Nephron progenitor cell (in vitro differentiated cells): ENCODE data around the gene ALKBH2.

ENCODE experiments used
- DNase-seq: peaks from one replicate; pipeline ENCODE4 v3.0.0; 2021
- H3K27ac Mint-ChIP-seq: 2 replicates; pipeline ENCODE4 v1.8.0; 2021; ENCODE audit warnings: mild to moderate bottlenecking, moderate library complexity, mixed read lengths
- H3K27me3 Mint-ChIP-seq: 2 replicates; pipeline ENCODE4 v1.8.0; 2021; ENCODE audit warnings: mild to moderate bottlenecking, low read depth, mixed read lengths; ENCODE audit not compliant: poor library complexity
- H3K36me3 Mint-ChIP-seq: 2 replicates; pipeline ENCODE4 v1.8.0; 2021; ENCODE audit warnings: low read depth, mixed read lengths
- H3K4me1 Mint-ChIP-seq: 2 replicates; pipeline ENCODE4 v1.8.0; 2021; ENCODE audit warnings: mixed read lengths
- H3K4me3 Mint-ChIP-seq: 2 replicates; pipeline ENCODE4 v1.8.0; 2021; ENCODE audit warnings: mild to moderate bottlenecking, moderate library complexity, mixed read lengths
- H3K9me3 Mint-ChIP-seq: 2 replicates; pipeline ENCODE4 v1.8.0; 2021; ENCODE audit warnings: mild to moderate bottlenecking, moderate library complexity, mixed read lengths
- CTCF ChIP-seq: fragments of 200-600 bp; sonication (generic); IDR thresholded peaks from 2 replicates; pipeline ENCODE4 v1.5.0; 2021; ENCODE audit warnings: antibody characterized with exemption

The ALKBH2 gene

DNA sequence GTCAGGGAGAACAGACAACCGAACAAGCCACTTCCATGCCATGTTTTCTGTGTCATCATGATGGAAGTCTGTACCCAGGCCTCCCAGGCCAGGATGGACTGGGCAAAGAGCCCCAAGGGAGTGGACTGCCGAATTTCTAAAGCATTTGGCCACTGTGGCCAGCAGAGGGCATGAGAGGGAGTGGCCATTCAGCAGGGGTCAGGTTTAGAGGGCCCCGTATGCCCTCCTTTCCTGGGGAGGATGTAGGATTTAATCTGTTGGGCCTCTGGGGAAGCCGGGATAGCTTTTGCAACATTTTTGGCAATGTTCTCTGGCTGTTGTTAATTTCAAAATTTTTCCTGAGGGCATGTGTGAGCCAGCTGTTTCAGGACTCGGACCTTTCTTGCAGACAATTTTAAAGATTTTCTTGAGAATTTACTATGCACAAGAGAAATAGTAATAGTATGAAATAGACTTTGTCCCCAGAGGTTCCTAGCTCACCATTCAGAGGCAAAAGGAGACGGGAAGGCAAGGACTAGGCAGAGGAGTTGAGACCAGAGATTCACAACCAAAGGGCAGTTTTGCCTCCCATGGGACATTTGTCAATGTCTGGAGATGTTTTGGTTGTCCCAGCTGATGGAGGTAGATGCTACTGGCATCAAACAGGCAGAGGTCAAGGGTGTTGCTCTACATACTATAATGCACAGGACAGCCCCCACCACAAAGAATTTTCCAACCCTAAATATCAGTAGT, 41.1 kb upstream of the ALKBH2 start:
- peak; percentile 47 for TF ChIP-seq CTCF
- H3K36me3 Mint-ChIP-seq: peaks cover 10% of the 10 kb centered on the region

DNA sequence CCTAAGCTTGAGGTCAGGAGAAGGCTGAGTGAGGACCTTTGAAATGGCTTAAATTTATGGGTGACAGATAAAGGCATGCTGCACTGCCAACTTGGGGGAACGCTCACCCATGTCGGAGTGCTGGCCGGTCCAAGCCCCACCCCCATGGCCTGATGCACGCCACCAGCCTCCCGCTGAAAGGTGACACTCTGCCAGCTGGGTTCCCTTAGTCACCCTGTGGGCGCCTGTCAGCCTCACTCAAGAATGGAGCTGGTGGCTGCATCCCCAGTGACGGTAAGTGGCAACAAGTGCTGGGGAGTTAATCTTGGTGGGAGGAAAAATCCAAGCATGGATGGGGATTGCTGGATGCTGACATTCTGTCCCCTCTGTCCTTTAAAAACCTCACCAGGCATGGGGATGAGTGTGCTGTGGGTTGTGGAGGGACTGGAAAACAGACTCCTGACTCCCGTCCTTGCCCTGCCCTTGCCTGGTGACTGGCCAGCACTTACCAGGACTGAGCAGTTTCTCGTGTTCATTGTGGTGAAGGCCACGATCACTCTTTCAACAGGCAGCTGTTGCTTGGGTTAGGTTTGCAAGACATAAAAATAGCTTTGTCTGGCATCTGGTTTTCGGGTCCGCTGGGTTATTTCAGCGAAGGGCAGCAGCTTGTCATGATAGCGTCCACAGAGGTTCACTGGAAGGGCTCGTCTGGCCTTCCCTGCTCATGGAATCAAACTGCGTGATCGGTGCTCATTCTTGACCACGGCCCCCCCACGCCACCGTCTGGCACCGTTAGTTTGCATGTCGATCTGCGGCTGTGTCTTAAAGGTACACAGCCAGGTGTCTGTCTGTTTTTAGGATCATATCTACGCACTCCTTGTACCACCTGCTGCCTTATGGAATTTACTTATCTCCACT, 38.1 kb upstream of the ALKBH2 start:
- Mint-ChIP-seq H3K36me3 (peaks cover 4% of the 10 kb centered on the region), H3K4me1 (peaks cover 34% of the 10 kb centered on the region), H3K27ac (peak overlapping the region; percentile 1), H3K4me3 (no peak overlapping the region), H3K9me3 (peaks cover 24% of the 10 kb centered on the region), H3K27me3 (peaks cover 19% of the 10 kb centered on the region)
- no peak for TF ChIP-seq CTCF
- DNase-seq: peak; percentile 62

More for the DNA sequence above, 41.1 kb upstream of the ALKBH2 start:
- Mint-ChIP-seq H3K27ac (no peak overlapping the region), H3K4me3 (no peak overlapping the region), H3K27me3 (peaks cover 27% of the 10 kb centered on the region), H3K4me1 (peaks cover 34% of the 10 kb centered on the region), H3K9me3 (peaks cover 32% of the 10 kb centered on the region)
- DNase-seq: peak; percentile 32

DNA sequence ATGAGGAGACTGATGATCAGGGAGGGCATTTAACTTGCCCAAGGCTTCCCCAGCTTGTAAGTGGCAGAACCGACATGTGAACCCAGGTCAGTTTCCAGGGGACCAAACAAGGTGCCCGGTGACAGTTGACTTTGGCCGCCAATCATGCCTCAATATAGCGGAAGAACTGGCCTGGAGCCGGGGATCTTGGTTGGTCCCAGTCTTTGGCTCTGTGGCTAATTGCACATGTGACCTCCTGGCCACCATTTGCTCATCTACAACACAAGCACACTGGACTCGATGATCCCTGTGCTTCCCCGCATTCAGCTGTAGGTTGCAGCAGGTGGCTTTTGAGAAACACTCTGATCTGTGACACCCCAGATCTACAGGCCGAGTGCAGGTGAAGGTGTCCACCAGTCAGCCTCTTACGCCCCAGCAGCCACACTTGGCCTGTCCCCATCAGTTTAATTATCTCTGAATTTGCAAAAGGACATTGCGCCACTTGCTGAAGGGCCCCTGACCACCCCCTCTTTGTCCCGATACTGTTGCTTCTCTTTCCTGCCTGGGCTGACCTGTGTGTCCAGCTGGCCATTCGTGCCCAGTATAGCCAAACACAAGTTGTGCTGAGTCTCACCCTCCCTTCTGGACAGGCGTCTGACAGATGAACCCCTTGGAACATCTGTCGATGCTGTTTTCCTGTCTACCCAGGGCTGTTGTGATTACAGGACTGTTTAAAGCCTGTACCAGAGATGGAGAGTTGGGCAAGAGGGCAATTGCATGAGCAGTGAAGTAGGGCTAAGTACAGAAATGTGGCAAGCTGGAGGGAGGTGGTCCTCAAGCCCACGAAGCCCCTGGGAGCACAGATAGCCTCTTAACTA, 37.3 kb upstream of the ALKBH2 start:
- Mint-ChIP-seq H3K4me3 (peak overlapping the region; percentile 13), H3K4me1 (peaks cover 34% of the 10 kb centered on the region), H3K27me3 (peaks cover 16% of the 10 kb centered on the region), H3K36me3 (no peaks in the 10 kb centered on the region), H3K27ac (peak overlapping the region; percentile 1), H3K9me3 (peaks cover 15% of the 10 kb centered on the region)
- DNase-seq: no peak
- TF ChIP-seq CTCF: no peak

DNA sequence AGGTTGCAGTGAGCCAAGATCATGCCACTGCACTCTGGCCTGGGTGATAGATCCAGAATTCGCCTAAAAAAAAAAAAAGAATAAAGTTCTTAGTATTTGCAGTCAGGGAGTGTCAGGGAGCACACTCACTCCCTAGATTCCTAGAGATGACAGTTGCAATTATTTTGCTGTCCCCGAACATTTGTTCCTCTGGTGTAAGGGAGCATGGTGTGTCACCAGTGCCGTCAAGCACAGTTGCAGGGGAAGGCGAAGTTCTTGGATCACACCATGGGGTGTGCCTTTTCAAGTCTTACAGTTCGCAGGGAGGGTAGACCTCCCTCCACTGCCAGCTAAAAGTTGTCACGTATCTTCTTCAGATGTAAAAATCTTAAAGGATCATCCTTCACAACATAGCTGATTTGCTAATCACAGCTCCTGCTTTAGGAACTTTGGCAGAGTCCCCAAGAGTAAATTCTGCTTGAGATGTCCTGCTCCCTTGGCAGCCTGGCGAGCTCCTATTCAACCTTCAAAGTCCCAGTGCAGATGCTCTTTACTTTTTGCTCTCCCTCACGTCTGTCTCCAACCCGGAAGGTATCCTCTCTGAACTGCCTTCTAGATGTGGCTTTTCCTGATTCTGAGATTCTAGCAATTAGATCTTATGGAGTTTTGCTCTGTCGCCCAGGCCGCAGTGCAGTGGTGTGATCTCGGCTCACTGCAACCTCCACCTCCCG, 34.4 kb upstream of the ALKBH2 start:
- Mint-ChIP-seq H3K27ac (no peak overlapping the region), H3K4me3 (no peak overlapping the region), H3K36me3 (no peaks in the 10 kb centered on the region), H3K9me3 (no peaks in the 10 kb centered on the region), H3K4me1 (peaks cover 26% of the 10 kb centered on the region), H3K27me3 (peaks cover 17% of the 10 kb centered on the region)
- DNase-seq: no peak
- no peak for TF ChIP-seq CTCF

GRCh38 chr12:109126784-109127183, 33.5 kb upstream of the ALKBH2 start:
- DNase-seq: no peak
- no peak overlapping the region for H3K4me3 Mint-ChIP-seq
- peaks cover 23% of the 10 kb centered on the region for H3K4me1 Mint-ChIP-seq
- no peak overlapping the region for H3K27ac Mint-ChIP-seq
- TF ChIP-seq CTCF: no peak
- H3K27me3 Mint-ChIP-seq: peaks cover 16% of the 10 kb centered on the region
- no peaks in the 10 kb centered on the region for H3K36me3 Mint-ChIP-seq
- H3K9me3 Mint-ChIP-seq: no peaks in the 10 kb centered on the region
